OCI-LY3 (cell line): ENCODE measurements around the gene USP30.

ENCODE experiments used
- CTCF ChIP-seq: fragments of 200-600, 300-600 bp; sonication (generic); IDR thresholded peaks from 2 replicates; pipeline ENCODE4 v1.5.1; 2014; ENCODE audit warnings: antibody characterized with exemption, low read length, low read depth
- EZH2phosphoT487 ChIP-seq: fragments of 200-600 bp; shearing (Covaris generic); IDR thresholded peaks from 2 replicates; pipeline ENCODE4 v1.6.1; 2018; ENCODE audit warnings: antibody characterized with exemption, mixed run types, low read depth

- TF ChIP-seq CTCF (no peak), EZH2phosphoT487 (no peak)
Measured at GRCh38 chr12:109088818-109089217, 36.4 kb downstream of the USP30 start.
